ENCODE results near the gene POLR1A. TPM values are rescaled to one million over a fixed set of nuclear protein-coding genes. Genes with fewer than 3 reads are reported as not detected.

The POLR1A gene
- total RNA-seq, 1 experiment from 2014 or later: 62.7 TPM

DNA sequence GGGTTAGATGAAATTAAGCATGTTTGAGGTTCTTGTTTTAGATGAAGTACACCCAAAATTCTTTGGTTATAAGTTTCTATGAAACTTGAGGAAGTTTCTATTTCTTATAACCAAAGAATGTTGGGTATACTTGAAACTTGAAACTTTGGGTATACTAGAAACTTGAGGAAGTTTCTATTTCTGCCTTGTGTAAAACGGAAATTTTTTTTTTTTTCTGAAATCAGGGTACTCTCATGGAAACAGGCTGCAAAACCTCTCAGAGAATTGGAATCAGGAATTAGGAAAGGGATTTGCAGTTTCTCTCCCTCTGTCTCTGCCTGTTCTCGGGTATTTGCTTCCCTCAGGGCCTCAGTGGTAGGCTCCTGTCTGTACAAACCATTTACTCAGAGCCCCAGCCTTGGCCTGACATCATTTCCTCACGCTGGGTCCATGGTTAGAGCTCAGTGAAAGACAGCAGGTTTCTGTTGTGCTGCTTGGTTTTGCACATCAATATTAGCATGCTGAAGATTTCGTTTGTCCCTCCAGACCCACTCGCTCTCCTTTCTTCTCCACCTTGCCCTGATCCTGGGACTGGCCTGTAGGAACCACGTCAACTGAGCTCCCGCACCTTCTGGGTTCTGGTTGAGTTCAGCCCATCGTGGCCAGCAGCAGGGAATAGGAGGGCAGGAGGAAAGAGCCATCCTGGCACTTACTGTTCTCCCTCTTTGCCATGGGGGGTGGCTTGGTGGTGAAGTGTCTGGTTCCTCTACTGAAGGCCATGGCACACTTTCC, 106.4 kb downstream of the POLR1A start:
- Histone ChIP-seq H3K4me1 (ENCODE audit: insufficient read depth, low read length) (no peaks in the 10 kb centered on the region), H3K23ac (ENCODE audit: insufficient read length, low read depth, low read length) (no peak overlapping the region), H3K79me1 (ENCODE audit: insufficient read depth, low read depth, low read length, poor library complexity, severe bottlenecking) (no peaks in the 10 kb centered on the region), H3K56ac (ENCODE audit: insufficient read length, low read depth, low read length) (no peak overlapping the region), H2BK20ac (ENCODE audit: low read depth, low read length, poor library complexity, severe bottlenecking) (no peak overlapping the region), H3K79me2 (ENCODE audit: insufficient read depth, low read length) (no peaks in the 10 kb centered on the region), H3K27me3 (ENCODE audit: insufficient read depth, low read length) (no peaks in the 10 kb centered on the region), H2AFZ (ENCODE audit: low read length) (no peak overlapping the region), H2BK15ac (ENCODE audit: low read depth, low read length) (no peak overlapping the region), H4K20me1 (ENCODE audit: control insufficient read depth, insufficient read depth, insufficient read length) (no peaks in the 10 kb centered on the region), H3T11ph (ENCODE audit: low read length) (no peak overlapping the region), H3K9me3 (ENCODE audit: control insufficient read depth, low read depth, low read length) (no peaks in the 10 kb centered on the region), H2BK120ac (ENCODE audit: low read depth, low read length, poor library complexity, severe bottlenecking) (no peak overlapping the region), H4K8ac (replicated peaks; ENCODE audit: insufficient read length, low read depth, low read length) (no peak overlapping the region), H3K9ac (ENCODE audit: extremely low read depth, insufficient read length, low read length) (no peak overlapping the region), H3K14ac (ENCODE audit: insufficient read depth, low read length) (no peak overlapping the region), H2BK5ac (ENCODE audit: insufficient read length, low read length) (no peak overlapping the region), H3K4me2 (ENCODE audit: insufficient read depth, insufficient read length, low read length) (no peak overlapping the region), H3K4ac (ENCODE audit: low read depth, low read length) (no peak overlapping the region), H3K27ac (ENCODE audit: insufficient read length, low read depth, low read length) (no peak overlapping the region), H4K5ac (ENCODE audit: insufficient read length, low read depth, low read length) (no peak overlapping the region), H2AK5ac (ENCODE audit: insufficient read length, low read length) (no peak overlapping the region), H4K91ac (ENCODE audit: insufficient read length, low read depth, low read length) (no peak overlapping the region), H3K23me2 (ENCODE audit: insufficient read length, low read depth, low read length, poor library complexity, severe bottlenecking) (no peaks in the 10 kb centered on the region), H3K18ac (ENCODE audit: insufficient read length, low read depth, low read length) (no peak overlapping the region), H2BK12ac (ENCODE audit: insufficient read length, low read depth, low read length) (no peak overlapping the region)
- Mint-ChIP-seq H3K27ac (no peak overlapping the region), H3K4me3 (no peak overlapping the region), H3K36me3 (ENCODE audit: insufficient read depth in 1 of 3, low read depth in 3 of 3) (peaks cover 0 to 2% (median 0%) of the 10 kb centered on the region in 3 experiments; a peak in 1 of 7 replicates), H3K4me1 (peaks cover 7 to 13% of the 10 kb centered on the region in 2 experiments), H3K9me3 (peaks cover 0 to 3% of the 10 kb centered on the region in 2 experiments; a peak in 1 of 5 replicates), H3K27me3 (ENCODE audit: low read depth) (no peaks in the 10 kb centered on the region)
- peak; percentile 20 for DNase-seq
- no CpG with 5 or more reads among the region's 8 CpGs for WGBS (ENCODE audit: extremely low coverage, insufficient read length, low lambda C conversion rate)
- TF ChIP-seq, protein P1, sequence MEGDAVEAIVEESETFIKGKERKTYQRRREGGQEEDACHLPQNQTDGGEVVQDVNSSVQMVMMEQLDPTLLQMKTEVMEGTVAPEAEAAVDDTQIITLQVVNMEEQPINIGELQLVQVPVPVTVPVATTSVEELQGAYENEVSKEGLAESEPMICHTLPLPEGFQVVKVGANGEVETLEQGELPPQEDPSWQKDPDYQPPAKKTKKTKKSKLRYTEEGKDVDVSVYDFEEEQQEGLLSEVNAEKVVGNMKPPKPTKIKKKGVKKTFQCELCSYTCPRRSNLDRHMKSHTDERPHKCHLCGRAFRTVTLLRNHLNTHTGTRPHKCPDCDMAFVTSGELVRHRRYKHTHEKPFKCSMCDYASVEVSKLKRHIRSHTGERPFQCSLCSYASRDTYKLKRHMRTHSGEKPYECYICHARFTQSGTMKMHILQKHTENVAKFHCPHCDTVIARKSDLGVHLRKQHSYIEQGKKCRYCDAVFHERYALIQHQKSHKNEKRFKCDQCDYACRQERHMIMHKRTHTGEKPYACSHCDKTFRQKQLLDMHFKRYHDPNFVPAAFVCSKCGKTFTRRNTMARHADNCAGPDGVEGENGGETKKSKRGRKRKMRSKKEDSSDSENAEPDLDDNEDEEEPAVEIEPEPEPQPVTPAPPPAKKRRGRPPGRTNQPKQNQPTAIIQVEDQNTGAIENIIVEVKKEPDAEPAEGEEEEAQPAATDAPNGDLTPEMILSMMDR (conservative IDR thresholded peaks at IDR 0.05): no peak
